GM10266 (cell line): ENCODE data around the gene XRCC5.
"Not testable (repeated sequence)": the region's sequence is repeated elsewhere in the genome, so short reads cannot be mapped to it uniquely, and the experiment has no call there.

ENCODE experiments used
- DNase-seq: peaks from one replicate; pipeline ENCODE4 v3.0.0; 2012; ENCODE audit errors: extremely low spot score
- TF ChIP-seq, protein P1 (sequence below): IDR thresholded peaks from 2 replicates; pipeline ENCODE4 v1.5.1; 2012; ENCODE audit warnings: mild to moderate bottlenecking, low read depth; ENCODE audit not compliant: control insufficient read depth, insufficient read depth; ENCODE audit errors: missing control alignments

Gene XRCC5

DNA sequence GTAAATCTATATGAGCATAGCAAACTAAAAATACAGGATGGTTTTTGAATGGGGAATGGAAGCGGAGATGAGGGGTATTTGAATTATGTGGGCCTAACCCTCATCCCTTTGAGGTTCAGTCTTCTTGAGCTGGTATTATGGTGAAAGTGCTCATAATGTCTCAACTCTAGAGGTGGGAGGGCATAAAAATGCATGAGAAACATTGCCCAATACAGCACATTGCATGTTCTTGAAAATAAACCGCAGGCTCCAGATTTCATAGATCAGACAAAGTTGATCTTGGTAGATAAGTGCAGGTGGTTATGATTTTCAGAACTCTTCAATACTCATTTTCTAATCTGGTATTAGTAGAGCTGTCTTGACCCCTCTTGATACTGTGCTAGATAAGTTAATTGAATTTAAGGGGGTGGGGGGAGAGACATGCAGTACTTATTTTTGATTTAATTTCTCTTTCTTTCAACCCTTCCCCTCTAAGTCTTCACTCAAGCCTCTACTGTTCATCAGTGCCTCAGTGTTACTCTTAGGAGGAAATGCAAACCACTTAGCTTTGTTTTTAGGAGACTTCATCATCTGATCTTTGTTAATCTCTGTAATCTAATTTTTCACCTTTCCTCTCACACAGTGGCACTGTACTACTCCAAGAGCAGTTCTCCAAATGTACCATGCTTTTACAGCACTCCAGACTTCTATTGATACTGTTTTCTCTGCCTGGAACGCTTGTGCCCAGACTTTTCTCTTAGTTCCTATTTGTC lies 22.2 kb downstream of the XRCC5 start:
- DNase-seq, result no peak
- TF ChIP-seq, protein P1, sequence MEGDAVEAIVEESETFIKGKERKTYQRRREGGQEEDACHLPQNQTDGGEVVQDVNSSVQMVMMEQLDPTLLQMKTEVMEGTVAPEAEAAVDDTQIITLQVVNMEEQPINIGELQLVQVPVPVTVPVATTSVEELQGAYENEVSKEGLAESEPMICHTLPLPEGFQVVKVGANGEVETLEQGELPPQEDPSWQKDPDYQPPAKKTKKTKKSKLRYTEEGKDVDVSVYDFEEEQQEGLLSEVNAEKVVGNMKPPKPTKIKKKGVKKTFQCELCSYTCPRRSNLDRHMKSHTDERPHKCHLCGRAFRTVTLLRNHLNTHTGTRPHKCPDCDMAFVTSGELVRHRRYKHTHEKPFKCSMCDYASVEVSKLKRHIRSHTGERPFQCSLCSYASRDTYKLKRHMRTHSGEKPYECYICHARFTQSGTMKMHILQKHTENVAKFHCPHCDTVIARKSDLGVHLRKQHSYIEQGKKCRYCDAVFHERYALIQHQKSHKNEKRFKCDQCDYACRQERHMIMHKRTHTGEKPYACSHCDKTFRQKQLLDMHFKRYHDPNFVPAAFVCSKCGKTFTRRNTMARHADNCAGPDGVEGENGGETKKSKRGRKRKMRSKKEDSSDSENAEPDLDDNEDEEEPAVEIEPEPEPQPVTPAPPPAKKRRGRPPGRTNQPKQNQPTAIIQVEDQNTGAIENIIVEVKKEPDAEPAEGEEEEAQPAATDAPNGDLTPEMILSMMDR, result no peak

DNA sequence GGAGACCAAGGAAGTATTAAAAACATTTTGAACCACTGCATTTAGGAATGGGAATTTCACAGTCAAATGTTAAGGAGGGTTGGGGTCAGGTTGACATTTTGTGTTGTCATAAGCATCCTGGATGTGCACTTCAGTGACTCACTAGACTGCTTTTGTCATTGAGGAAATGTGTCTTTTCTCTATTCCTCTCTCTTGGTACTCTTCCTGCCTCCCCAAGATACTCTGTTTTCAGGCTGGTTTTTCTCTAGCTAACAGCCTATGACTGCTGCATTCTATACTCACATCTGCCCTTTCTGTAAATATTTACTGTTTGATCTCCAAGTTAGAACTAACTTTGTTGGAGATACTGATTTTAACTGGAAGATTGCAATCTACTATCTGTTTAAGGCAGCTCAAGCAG lies 23.4 kb downstream of the XRCC5 start:
- TF ChIP-seq, protein P1, result no peak
- no peak for DNase-seq

DNA sequence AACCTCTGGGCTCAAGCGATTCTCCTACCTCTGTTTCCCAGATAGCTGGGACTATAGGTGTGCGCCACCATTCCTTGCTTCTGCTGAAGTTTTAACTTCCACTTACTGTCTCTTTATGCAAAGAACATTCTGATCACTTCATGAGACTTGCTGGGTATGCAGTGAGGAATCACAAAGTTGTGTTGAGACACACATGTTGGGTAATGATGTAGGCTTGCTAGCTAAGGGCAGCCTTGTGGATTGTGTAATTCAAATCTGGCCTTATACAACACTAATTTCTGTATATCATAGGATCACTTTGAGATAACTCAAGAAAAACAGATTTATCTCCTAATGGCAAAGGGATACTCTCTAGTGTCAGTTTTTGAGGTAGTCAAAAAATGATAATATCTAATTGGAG lies 24.2 kb downstream of the XRCC5 start:
- no peak for DNase-seq
- TF ChIP-seq, protein P1, result no peak

DNA sequence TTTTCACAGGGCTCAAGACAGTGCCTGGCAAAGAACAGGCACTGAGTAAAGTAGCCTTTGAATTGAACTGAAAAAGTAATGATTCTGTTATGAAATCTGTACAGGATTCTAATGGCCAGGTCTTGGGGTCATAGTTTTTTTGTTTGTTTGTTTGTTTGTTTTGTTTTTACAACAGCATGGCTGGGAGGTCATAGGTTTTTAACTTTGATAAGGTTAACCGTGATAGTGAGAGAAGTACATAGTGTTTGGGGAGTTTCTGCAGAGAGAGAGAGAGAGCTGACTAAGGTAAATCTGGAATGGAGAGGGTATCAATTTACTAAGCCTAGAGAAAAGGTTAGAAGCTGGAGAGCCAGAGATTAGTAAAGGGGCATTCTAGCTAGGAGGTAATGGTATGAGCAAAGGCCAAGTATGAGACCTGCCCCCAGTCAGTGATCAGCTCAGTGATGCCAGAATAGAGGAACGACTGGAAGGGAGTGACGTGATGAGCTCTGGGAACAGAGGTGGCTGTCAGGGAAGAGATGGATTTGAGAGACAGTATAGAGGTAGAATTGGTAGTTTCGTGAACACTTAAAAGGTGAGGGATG lies 25.9 kb downstream of the XRCC5 start:
- DNase-seq, result no peak
- TF ChIP-seq, protein P1, result no peak

DNA sequence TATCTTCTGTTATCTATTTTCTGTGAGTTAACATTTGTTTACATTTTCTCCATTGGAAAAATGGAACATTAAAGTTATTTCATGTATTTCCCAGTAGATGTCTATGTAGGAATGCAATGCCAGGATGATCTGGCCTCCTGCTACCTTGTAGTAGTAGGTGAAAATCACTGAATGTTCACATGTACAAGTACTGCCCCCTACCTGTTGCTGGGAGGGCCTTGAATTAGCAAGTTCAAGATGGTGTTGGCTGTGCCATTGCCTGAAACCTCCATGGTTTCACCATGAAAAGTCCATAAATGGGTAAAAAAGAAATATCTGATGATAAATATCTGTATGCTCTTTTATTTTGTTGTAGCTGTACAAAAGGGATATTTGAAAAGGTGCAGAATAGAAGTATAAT lies 30.7 kb downstream of the XRCC5 start:
- TF ChIP-seq, protein P1, result peak; percentile 44
- DNase-seq, result peak; percentile 15

DNA sequence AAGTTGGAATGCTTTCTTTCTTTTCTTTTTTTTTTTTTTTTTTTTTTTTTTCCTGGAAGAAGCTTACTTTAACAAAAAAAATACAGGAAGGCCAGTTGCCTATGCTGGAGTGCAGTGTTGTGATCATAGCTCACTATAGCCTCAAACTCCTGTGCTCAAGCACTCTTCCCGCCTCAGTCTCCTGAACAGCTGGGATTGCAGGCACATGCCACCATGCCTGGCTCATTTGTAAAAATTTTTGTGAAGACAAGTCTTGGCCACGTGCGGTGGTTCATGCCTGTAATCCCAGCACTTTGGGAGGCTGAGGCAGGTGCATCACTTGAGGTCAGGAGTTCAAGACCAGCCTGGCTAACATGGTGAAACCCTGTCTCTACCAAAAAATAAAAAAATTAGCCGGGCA lies 32.4 kb downstream of the XRCC5 start:
- DNase-seq, result not testable (repeated sequence)

DNA sequence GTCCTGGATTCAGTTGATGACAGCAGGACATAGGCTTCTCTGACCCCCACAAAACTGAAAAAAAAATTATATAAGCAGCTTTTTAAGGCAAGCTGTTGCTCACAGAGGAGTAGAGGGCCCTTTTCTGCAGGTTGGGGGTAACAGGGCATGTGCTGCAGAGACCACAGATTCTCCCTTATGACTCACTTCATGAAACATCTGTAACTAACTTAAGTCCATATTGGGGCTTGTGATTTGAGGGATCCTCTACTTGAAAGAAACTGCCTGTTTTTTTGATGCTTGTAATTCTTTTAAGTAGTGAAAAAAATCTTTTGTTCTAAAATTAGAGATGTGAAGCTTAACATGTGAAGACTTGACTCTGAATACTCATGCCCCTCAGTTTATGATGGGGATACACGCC lies 33.4 kb downstream of the XRCC5 start:
- DNase-seq, result peak; percentile 74
- TF ChIP-seq, protein P1, result no peak
